Endothelial cell of umbilical vein (primary cell): ENCODE data around the gene AK6. TPM values are rescaled to one million over a fixed set of nuclear protein-coding genes. Genes with fewer than 3 reads are reported as not detected.
A peak's percentile ranks its signal among the peaks of the same experiment; 100 is the strongest.

Experiments
- Bru-seq: library from RNA; stranded (reverse); fragments of 400-500 nt; gene quantifications from one replicate; lab custom pipeline; 2021; lab: Mats Ljungman, UMichigan
- BruChase-seq, 2 experiments: library from RNA; stranded (reverse); fragments of 400-500 nt; gene quantifications; one replicate each; lab custom pipeline; 2021; lab: Mats Ljungman, UMichigan
- BruUV-seq: library from RNA; stranded (reverse); fragments of 400-500 nt; replicated peaks from 2 replicates; lab custom pipeline; 2021; lab: Mats Ljungman, UMichigan
- CTCF ChIA-PET: fragments of 300-600, 350-600 bp; sonication (Branson Sonifier 250); formaldehyde crosslinking; loops from one replicate; lab custom pipeline; 2021; ENCODE audit warnings: antibody characterized with exemption, inconsistent platforms; lab: Charles Lee
- POLR2A ChIA-PET: fragments of 300-600, 350-600 bp; sonication (Branson Sonifier 250); formaldehyde crosslinking; loops from one replicate; lab custom pipeline; 2021; ENCODE audit warnings: antibody characterized with exemption, inconsistent platforms; lab: Charles Lee
- DNase-seq: peaks from one replicate; pipeline ENCODE4 v3.0.0-alpha.2; 2011; ENCODE audit warnings: low read depth, low spot score
- FAIRE-seq: peaks from 2 replicates; lab custom pipeline; 2011; peaks lifted over from hg19 to GRCh38; lab: Jason Lieb, UNC
- H2AFZ ChIP-seq: 2 replicates; pipeline ENCODE4 v1.6.0; 2012; ENCODE audit warnings: low read depth, low read length, control low read depth, inconsistent platforms
- H3K27ac ChIP-seq: 2 replicates; pipeline ENCODE4 v1.5.1; 2011; ENCODE audit warnings: low read depth, mild to moderate bottlenecking, control low read depth, low read length, moderate library complexity; ENCODE audit not compliant: insufficient read depth
- H3K27me3 ChIP-seq, 2 experiments: 2 replicates each; pipeline versions ENCODE4 v1.6.0 to v1.6.1; 2011; ENCODE audit warnings: low read length in 2 of 2, mixed read lengths in 1 of 2; ENCODE audit not compliant: control insufficient read depth in 2 of 2, insufficient read depth in 2 of 2
- H3K36me3 ChIP-seq, 2 experiments: 2 replicates in 1 of 2; 3 replicates in 1 of 2; pipeline ENCODE4 v1.5.1; 2011; ENCODE audit warnings: low read length in 2 of 2, mild to moderate bottlenecking in 1 of 2, moderate library complexity in 1 of 2; ENCODE audit not compliant: control insufficient read depth in 2 of 2, insufficient read depth in 2 of 2; ENCODE audit errors: extremely low read depth in 1 of 2
- H3K4me1 ChIP-seq: 3 replicates; pipeline ENCODE4 v1.5.1; 2011; ENCODE audit warnings: mild to moderate bottlenecking, low read length; ENCODE audit not compliant: control insufficient read depth, insufficient read depth; ENCODE audit errors: extremely low read depth
- H3K4me2 ChIP-seq: 2 replicates; pipeline ENCODE4 v1.6.1; 2011; ENCODE audit warnings: low read length, control low read depth, mixed read lengths; ENCODE audit not compliant: insufficient read depth
- H3K4me3 ChIP-seq, 3 experiments: fragments of 200-600 bp in 1 of 3; sonication (generic), shearing (Covaris generic) in 1 of 3; replicated peaks in 1 of 3; 2 replicates each; pipeline ENCODE4 v1.5.1; 2011 to 2016; ENCODE audit warnings: control low read depth in 3 of 3, low read length in 3 of 3, mild to moderate bottlenecking in 2 of 3, inconsistent platforms in 1 of 3, low read depth in 1 of 3, moderate library complexity in 1 of 3; ENCODE audit not compliant: insufficient read depth in 1 of 3
- H3K79me2 ChIP-seq: 2 replicates; pipeline ENCODE4 v1.6.0; 2012; ENCODE audit warnings: low read length, inconsistent platforms; ENCODE audit not compliant: control insufficient read depth, insufficient read depth
- H3K9ac ChIP-seq: replicated peaks from 2 replicates; pipeline ENCODE3; 2011; ENCODE audit warnings: low read length, control low read depth; ENCODE audit not compliant: insufficient read depth; ENCODE audit errors: extremely low read depth
- H3K9me1 ChIP-seq: replicated peaks from 3 replicates; pipeline ENCODE4 v1.6.0; 2011; ENCODE audit warnings: mild to moderate bottlenecking, low read length; ENCODE audit not compliant: control insufficient read depth, insufficient read depth; ENCODE audit errors: extremely low read depth
- H3K9me3 ChIP-seq: replicated peaks from 2 replicates; pipeline ENCODE4 v1.5.1; 2012; ENCODE audit warnings: low read length, inconsistent platforms; ENCODE audit not compliant: control insufficient read depth, insufficient read depth
- H4K20me1 ChIP-seq: replicated peaks from 2 replicates; pipeline ENCODE3; 2011; ENCODE audit warnings: mild to moderate bottlenecking, low read length; ENCODE audit not compliant: control insufficient read depth, insufficient read depth; ENCODE audit errors: extremely low read depth
- EZH2 ChIP-seq: IDR thresholded peaks from 2 replicates; pipeline ENCODE4 v1.6.1; 2012; ENCODE audit warnings: borderline replicate concordance, low read depth, mild to moderate bottlenecking, moderate library complexity, low read length, inconsistent platforms; ENCODE audit not compliant: severe bottlenecking
- GATA2 ChIP-seq: IDR thresholded peaks from 2 replicates; pipeline ENCODE4 v1.7.0; 2011; ENCODE audit warnings: low read depth, mild to moderate bottlenecking, moderate library complexity, mixed read lengths, low read length; ENCODE audit not compliant: insufficient read length, insufficient read depth
- MYC ChIP-seq: IDR thresholded peaks from one replicate; pipeline ENCODE4 v1.6.1; 2011; ENCODE audit warnings: mild to moderate bottlenecking, low read depth, low read length
- POLR2A ChIP-seq: IDR thresholded peaks from 2 replicates; pipeline ENCODE4 v1.6.1; 2012; ENCODE audit warnings: low read depth, mild to moderate bottlenecking, control low read depth, low read length
- POLR2AphosphoS5 ChIP-seq: IDR thresholded peaks from 2 replicates; pipeline ENCODE4 v1.6.1; 2012; ENCODE audit warnings: low read depth, mild to moderate bottlenecking, control low read depth, low read length, moderate library complexity; ENCODE audit not compliant: insufficient read depth
- dilution Hi-C: fragments of 300-500 bp; cut with MboI; formaldehyde crosslinking; loops from one replicate; pipeline ENCODE4 v1.15.0; 2019; ENCODE audit warnings: low sequenced_read_pairs; ENCODE audit not compliant: extremely low pct_ligation_motif_present
- intact Hi-C: fragments of 100-400 bp; cut with micrococcal nuclease; formaldehyde crosslinking; loops from one replicate; pipeline ENCODE4 v1.10.0; 2022
- long read RNA-seq: library from polyadenylated mRNA; stranded (forward); transcript quantifications from one replicate; pipeline ENCODE4 v2.0.0, GENCODE V29; 2021
- polyA minus RNA-seq, 3 experiments: library from RNA; depleted of rRNA, polyadenylated mRNA; stranded (reverse); fragments of >200 nt; gene quantifications; 1 replicate in 1 of 3; 2 replicates in 2 of 3; pipeline ENCODE4 v1.2.3, GENCODE V29; 2011
- polyA plus RNA-seq, 4 experiments: library from polyadenylated mRNA; depleted of rRNA in 3 of 4; stranded (reverse) in 3 of 4; unstranded in 1 of 4; fragments of >200 nt; gene quantifications; 2 replicates each; pipeline versions ENCODE4 v1.2.1 to v1.2.3, GENCODE V29; 2011 to 2012; ENCODE audit warnings: missing spikeins in 1 of 4
- total RNA-seq: library from RNA; stranded (reverse); gene quantifications from 2 replicates; pipeline ENCODE4 v1.2.3, GENCODE V29; 2021
- TF ChIP-seq, protein P1 (sequence below): IDR thresholded peaks from 2 replicates; pipeline ENCODE4 v1.6.1; 2011; ENCODE audit not compliant: insufficient read depth, insufficient read length

The AK6 gene
- total RNA-seq: 30.1 and 37.0 TPM in 2 replicates
- polyA plus RNA-seq: 6.6 and 13.2 TPM in 2 replicates
- 22.1 and 25.5 TPM in 2 replicates for polyA plus RNA-seq (2011; cell fraction: cytosol; rRNA removed)
- 9.4 and 17.6 TPM in 2 replicates for polyA plus RNA-seq (2011; cell fraction: nucleus; rRNA removed)
- polyA plus RNA-seq (2012): 47.9 and 80.3 TPM in 2 replicates
- 4.9 and 6.1 TPM in 2 replicates for polyA minus RNA-seq
- 8.3 TPM for polyA minus RNA-seq (2011; cell fraction: cytosol; rRNA and poly(A)+ RNA removed)
- 2.3 and 7.0 TPM in 2 replicates for polyA minus RNA-seq (2011; cell fraction: nucleus; rRNA and poly(A)+ RNA removed)
- Bru-seq, nascent RNA: percentile 85 among the genes with signal in this experiment
- BruChase-seq, experiment 1, labeled RNA remaining after a 6-hour chase: percentile 71 among the genes with signal in this experiment
- percentile 85 among the genes with signal in this experiment for BruChase-seq, experiment 2, labeled RNA remaining after a 2-hour chase
- long read RNA-seq, transcript AK6-201 (5 exons, 1,183 nt): minor isoform, 6 of 108 reads
- long read RNA-seq, transcript AK6-202 (5 exons, 1,648 nt): major isoform, 95 of 108 reads
- long read RNA-seq, partial matches to known transcripts: 3 of 108 reads
- long read RNA-seq, other reads (novel, unspliced or antisense): 3 of 108 reads

DNA sequence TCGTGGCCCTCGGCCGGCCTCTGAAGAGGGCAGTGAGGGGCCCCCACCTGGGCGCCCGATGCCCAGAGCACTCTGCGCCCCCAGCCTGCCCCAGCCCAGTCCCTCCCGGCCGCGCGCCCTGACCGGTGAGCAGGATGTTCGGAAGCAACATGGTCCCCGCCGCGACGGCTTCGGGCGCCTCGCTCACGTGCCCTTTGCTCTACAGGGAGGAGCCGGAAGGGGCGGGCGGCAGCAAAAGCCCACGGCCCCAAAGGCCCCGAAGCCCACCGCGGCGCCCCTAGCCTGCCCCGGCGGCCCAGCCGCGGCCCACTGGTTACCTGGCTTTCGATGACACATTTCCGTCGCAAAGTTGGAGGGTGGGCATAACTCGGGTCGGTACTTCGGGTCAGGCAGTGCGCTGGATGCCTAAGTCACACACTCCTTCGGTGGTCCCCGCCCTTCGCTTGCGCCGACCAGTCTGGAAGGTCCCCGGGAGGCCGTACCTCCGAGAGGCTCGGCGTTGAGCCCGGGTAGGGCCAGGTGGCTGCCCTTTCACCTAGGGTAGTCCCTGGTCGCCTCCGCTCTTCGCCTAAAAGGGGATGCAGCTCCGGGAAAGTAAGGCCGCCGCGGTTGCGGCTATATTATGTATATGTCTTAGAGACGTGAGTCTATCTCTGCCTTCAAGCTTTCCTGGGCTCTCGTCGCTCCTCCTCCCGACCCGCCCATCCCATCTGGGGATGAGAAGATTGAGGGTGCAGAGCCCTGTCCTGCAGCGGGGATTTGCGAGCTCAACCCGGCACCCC lies at the start of gene AK6, which contains the start of the genes RAD17 and TAF9:
TSS of gene AK6 (minus strand) at position 181 of the 782 bp plus-strand sequence. CDS start at position 151, 30 bp downstream.
TSS of gene RAD17 (plus strand) at position 479 of the 782 bp plus-strand sequence. CDS start 2,391 bp downstream, outside the sequence.
TSS of gene TAF9 (minus strand) at position 181 of the 782 bp plus-strand sequence. CDS start 3,783 bp downstream, outside the sequence.
- H3K27ac ChIP-seq: peak within 1 kb of the TSS; percentile 97
- no peaks in the 10 kb centered on the region for H3K9me1 ChIP-seq
- no peaks in the 10 kb centered on the region for H3K27me3 ChIP-seq
- H3K79me2 ChIP-seq: peaks cover 57% of the 10 kb centered on the region
- peak within 1 kb of the TSS; percentile 95 for H3K4me2 ChIP-seq
- peak within 1 kb of the TSS; percentile 90 for H2AFZ ChIP-seq
- DNase-seq (peak; percentile 95), FAIRE-seq (peak; percentile 91)
- ChIA-PET POLR2A (interaction anchor here (0.7 kb wide), 1 partner anchor 288 kb away, joined by 4 read pairs; no protein-coding TSS in a partner anchor), CTCF (interaction anchor here (1.6 to 1.8 kb wide), 2 partner anchors 276 to 327 kb away, joined by 4 to 11 read pairs; partner anchors contain the start of gene SLC30A5)
- H3K9ac ChIP-seq: peak within 1 kb of the TSS; percentile 97
- peaks cover 2% of the 10 kb centered on the region for H4K20me1 ChIP-seq
- intact Hi-C loops: loop anchor here (1.0 to 2.0 kb wide), 4 partner anchors 35 to 327 kb away; partner anchors contain the start of gene CCNB1
- H3K36me3 ChIP-seq: peaks cover 8 to 9% of the 10 kb centered on the region in 2 experiments
- no peaks in the 10 kb centered on the region for H3K9me3 ChIP-seq
- peak within 1 kb of the TSS; percentile 82 to 100 (median 98) for H3K4me3 ChIP-seq
- no TSS peak for BruUV-seq
- dilution Hi-C loops: no loop called here
- TF ChIP-seq, protein P1, sequence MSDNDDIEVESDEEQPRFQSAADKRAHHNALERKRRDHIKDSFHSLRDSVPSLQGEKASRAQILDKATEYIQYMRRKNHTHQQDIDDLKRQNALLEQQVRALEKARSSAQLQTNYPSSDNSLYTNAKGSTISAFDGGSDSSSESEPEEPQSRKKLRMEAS: peak; percentile 71
- TF ChIP-seq POLR2AphosphoS5 (peak; percentile 91), POLR2A (peak; percentile 95), EZH2 (no peak), GATA2 (no peak), MYC (peak; percentile 28)
- H3K4me1 ChIP-seq: peaks cover 15% of the 10 kb centered on the region
